Measurements from ENCODE around the gene SDK2. TPM values are rescaled to one million over a fixed set of nuclear protein-coding genes. Genes with fewer than 3 reads are reported as not detected.

Gene SDK2
- total and polyA plus RNA-seq, 2 experiments from 2014 or later: 0.74 to 5.1 TPM

GRCh38 chr17:73498176-73498575, 146.1 kb downstream of the SDK2 start:
- Histone ChIP-seq H3K27ac (ENCODE audit: low read depth) (no peak overlapping the region), H3F3A (replicated peaks; ENCODE audit: low read depth) (no peaks in the 10 kb centered on the region), H3K4me2 (no peak overlapping the region), H3K79me2 (replicated peaks; ENCODE audit: insufficient read depth) (no peaks in the 10 kb centered on the region), H3K9me2 (ENCODE audit: insufficient read depth) (no peaks in the 10 kb centered on the region), H3K4me1 (ENCODE audit: insufficient read depth) (no peaks in the 10 kb centered on the region), H3K4me3 (no peak overlapping the region), H3K27me3 (ENCODE audit: insufficient read depth) (no peaks in the 10 kb centered on the region), H3K36me3 (ENCODE audit: insufficient read depth) (no peaks in the 10 kb centered on the region), H2AFZ (no peak overlapping the region), H4K20me1 (replicated peaks; ENCODE audit: insufficient read depth) (no peaks in the 10 kb centered on the region)
- DNase-seq (ENCODE audit: low spot score) (no peak), ATAC-seq (no peak)
- H3K4me3 Mint-ChIP-seq: no peak overlapping the region
- TF ChIP-seq EZH2 (IDR thresholded peaks at IDR 0.05; ENCODE audit: low read depth, unreplicated experiment) (no peak), ZNF462 (CRISPR knock-in tag; IDR thresholded peaks at IDR 0.05) (no peak), EZH2phosphoT487 (IDR thresholded peaks at IDR 0.05; ENCODE audit: unreplicated experiment) (no peak), ZNF331 (CRISPR knock-in tag; IDR thresholded peaks at IDR 0.05; ENCODE audit: low read depth) (no peak), CTCF (conservative IDR thresholded peaks at IDR 0.05; ENCODE audit: low read depth in 2 of 2) (no peak), REST (IDR thresholded peaks at IDR 0.05; ENCODE audit: unreplicated experiment) (no peak), NANOG (IDR thresholded peaks at IDR 0.05; ENCODE audit: borderline replicate concordance) (no peak), STAT1 (IDR thresholded peaks at IDR 0.05; ENCODE audit: unreplicated experiment) (no peak), CREB1 (CRISPR knock-in tag; IDR thresholded peaks at IDR 0.05; ENCODE audit: low read depth) (no peak), POLR2AphosphoS5 (IDR thresholded peaks at IDR 0.05; ENCODE audit: low read depth) (no peak), ZNF114 (CRISPR knock-in tag; IDR thresholded peaks at IDR 0.05) (no peak), JUNB (IDR thresholded peaks at IDR 0.05; ENCODE audit: unreplicated experiment) (no peak), ETS1 (IDR thresholded peaks at IDR 0.05) (no peak)
- H3K4me1 Mint-ChIP-seq: peaks cover 10% of the 10 kb centered on the region
- no peaks in the 10 kb centered on the region for H3K9me3 Mint-ChIP-seq
- peaks cover 15% of the 10 kb centered on the region for H3K27me3 Mint-ChIP-seq (ENCODE audit: insufficient read depth, low read depth, poor library complexity)
- H3K36me3 Mint-ChIP-seq (ENCODE audit: low read depth): no peaks in the 10 kb centered on the region
- H3K27ac Mint-ChIP-seq: no peak overlapping the region
